Peyer's patch (tissue), 4 donors: ENCODE results near the gene TP73.

Experiments used
- CTCF ChIP-seq, 6 experiments: fragments of 450-650 bp in 4 of 6; fragments of 200-600 bp in 2 of 6; sonication (generic) in 1 of 6; IDR thresholded peaks; one replicate each; pipeline ENCODE4 v1.5.1; 2017 to 2019; ENCODE audit warnings: antibody characterized with exemption in 6 of 6, mild to moderate bottlenecking in 3 of 6, moderate library complexity in 1 of 6
- POLR2A ChIP-seq, 2 donors: fragments of 450-650 bp; IDR thresholded peaks; one replicate each; pipeline ENCODE4 v1.5.1; 2017; ENCODE audit warnings: antibody characterized with exemption in 2 of 2, mild to moderate bottlenecking in 2 of 2, moderate library complexity in 2 of 2

GRCh38 chr1:3670823-3671265, 18.5 kb downstream of the TP73 start:
- no peak for TF ChIP-seq POLR2A (IDR thresholded peaks at IDR 0.05)
- TF ChIP-seq CTCF (IDR thresholded peaks at IDR 0.05) = no peak
